HEK293 (cell line): Measurements from ENCODE around the gene RTN4RL2.

Source experiments
- TRIM28 ChIP-seq: IDR thresholded peaks from 2 replicates; pipeline ENCODE4 v1.6.1; 2011; ENCODE audit warnings: low read length, control low read depth, borderline replicate concordance
- ZNF169 ChIP-seq: fragments of 450-650 bp; formaldehyde crosslinking; IDR thresholded peaks from 2 replicates; pipeline ENCODE4 v1.5.1; 2016; ENCODE audit warnings: missing biosample characterization, missing genetic modification characterization
- ZNF549 ChIP-seq: fragments of 450-650 bp; IDR thresholded peaks from 2 replicates; pipeline ENCODE4 v1.5.1; 2018; ENCODE audit warnings: missing biosample characterization, missing genetic modification characterization, mild to moderate bottlenecking, inconsistent platforms, moderate library complexity
- TF ChIP-seq, protein P1 (sequence below): fragments of 450-650 bp; formaldehyde crosslinking; IDR thresholded peaks from 2 replicates; pipeline ENCODE4 v1.5.1; 2016; ENCODE audit warnings: missing biosample characterization, missing genetic modification characterization
- TF ChIP-seq, protein P2 (sequence below): fragments of 450-650 bp; formaldehyde crosslinking; IDR thresholded peaks from 2 replicates; pipeline ENCODE4 v1.5.1; 2016; ENCODE audit warnings: missing biosample characterization, missing genetic modification characterization
- TF ChIP-seq, protein P3 (sequence below): fragments of 450-650 bp; formaldehyde crosslinking; IDR thresholded peaks from 2 replicates; pipeline ENCODE4 v1.5.1; 2016; ENCODE audit warnings: missing biosample characterization, missing genetic modification characterization

DNA sequence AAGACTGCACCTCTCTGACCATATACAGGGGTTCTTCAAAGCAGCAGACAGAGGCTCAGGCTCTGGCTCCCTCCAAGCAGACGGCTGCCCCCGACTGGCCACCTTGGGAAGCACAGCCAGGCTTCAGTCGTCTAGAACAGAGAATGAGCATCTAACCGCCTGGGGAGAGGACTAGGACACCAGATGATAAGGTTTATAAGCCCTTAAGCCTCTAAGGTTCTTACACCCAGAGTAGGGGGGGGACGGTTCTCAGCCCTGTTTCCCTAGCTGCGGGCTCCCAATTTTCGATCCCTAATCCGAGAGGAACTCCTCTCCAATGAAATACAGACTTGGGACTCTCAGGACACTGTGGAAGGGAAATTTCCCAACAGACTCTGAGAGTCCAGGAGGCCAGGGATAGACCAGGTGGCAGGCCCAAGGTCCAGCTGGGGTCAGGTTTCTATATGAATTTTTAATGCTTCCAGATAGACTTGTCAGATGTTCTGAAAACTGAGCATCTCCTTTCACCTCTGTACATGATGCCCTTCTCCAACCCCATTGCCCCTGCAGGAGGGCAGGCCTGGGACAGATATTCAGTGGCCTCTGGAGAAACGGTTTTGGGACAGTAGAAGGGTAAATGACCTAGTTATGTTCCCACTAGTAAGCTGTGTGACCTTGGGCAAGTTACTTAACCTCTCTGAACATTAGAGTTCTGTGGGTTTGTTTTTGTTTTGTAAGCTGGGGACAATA, 20.2 kb downstream of the RTN4RL2 start:
- TF ChIP-seq, protein P1, sequence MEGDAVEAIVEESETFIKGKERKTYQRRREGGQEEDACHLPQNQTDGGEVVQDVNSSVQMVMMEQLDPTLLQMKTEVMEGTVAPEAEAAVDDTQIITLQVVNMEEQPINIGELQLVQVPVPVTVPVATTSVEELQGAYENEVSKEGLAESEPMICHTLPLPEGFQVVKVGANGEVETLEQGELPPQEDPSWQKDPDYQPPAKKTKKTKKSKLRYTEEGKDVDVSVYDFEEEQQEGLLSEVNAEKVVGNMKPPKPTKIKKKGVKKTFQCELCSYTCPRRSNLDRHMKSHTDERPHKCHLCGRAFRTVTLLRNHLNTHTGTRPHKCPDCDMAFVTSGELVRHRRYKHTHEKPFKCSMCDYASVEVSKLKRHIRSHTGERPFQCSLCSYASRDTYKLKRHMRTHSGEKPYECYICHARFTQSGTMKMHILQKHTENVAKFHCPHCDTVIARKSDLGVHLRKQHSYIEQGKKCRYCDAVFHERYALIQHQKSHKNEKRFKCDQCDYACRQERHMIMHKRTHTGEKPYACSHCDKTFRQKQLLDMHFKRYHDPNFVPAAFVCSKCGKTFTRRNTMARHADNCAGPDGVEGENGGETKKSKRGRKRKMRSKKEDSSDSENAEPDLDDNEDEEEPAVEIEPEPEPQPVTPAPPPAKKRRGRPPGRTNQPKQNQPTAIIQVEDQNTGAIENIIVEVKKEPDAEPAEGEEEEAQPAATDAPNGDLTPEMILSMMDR (tag by site-specific recombination) = no peak
- TF ChIP-seq, protein P2, sequence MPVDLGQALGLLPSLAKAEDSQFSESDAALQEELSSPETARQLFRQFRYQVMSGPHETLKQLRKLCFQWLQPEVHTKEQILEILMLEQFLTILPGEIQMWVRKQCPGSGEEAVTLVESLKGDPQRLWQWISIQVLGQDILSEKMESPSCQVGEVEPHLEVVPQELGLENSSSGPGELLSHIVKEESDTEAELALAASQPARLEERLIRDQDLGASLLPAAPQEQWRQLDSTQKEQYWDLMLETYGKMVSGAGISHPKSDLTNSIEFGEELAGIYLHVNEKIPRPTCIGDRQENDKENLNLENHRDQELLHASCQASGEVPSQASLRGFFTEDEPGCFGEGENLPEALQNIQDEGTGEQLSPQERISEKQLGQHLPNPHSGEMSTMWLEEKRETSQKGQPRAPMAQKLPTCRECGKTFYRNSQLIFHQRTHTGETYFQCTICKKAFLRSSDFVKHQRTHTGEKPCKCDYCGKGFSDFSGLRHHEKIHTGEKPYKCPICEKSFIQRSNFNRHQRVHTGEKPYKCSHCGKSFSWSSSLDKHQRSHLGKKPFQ (tag by site-specific recombination) = no peak
- TF ChIP-seq ZNF549 (tag by site-specific recombination) (no peak), ZNF169 (no peak), TRIM28 (0 out of 2 replicates have a peak, but pooled peaks have one; percentile 21)
- TF ChIP-seq, protein P3, sequence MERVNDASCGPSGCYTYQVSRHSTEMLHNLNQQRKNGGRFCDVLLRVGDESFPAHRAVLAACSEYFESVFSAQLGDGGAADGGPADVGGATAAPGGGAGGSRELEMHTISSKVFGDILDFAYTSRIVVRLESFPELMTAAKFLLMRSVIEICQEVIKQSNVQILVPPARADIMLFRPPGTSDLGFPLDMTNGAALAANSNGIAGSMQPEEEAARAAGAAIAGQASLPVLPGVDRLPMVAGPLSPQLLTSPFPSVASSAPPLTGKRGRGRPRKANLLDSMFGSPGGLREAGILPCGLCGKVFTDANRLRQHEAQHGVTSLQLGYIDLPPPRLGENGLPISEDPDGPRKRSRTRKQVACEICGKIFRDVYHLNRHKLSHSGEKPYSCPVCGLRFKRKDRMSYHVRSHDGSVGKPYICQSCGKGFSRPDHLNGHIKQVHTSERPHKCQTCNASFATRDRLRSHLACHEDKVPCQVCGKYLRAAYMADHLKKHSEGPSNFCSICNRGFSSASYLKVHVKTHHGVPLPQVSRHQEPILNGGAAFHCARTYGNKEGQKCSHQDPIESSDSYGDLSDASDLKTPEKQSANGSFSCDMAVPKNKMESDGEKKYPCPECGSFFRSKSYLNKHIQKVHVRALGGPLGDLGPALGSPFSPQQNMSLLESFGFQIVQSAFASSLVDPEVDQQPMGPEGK (tag by site-specific recombination) = no peak
